ENCODE measurements around the gene OR2F2. TPM values are rescaled to one million over a fixed set of nuclear protein-coding genes. Genes with fewer than 3 reads are reported as not detected.

The OR2F2 gene
- total RNA-seq, 2 experiments from 2014 or later: not detected

DNA sequence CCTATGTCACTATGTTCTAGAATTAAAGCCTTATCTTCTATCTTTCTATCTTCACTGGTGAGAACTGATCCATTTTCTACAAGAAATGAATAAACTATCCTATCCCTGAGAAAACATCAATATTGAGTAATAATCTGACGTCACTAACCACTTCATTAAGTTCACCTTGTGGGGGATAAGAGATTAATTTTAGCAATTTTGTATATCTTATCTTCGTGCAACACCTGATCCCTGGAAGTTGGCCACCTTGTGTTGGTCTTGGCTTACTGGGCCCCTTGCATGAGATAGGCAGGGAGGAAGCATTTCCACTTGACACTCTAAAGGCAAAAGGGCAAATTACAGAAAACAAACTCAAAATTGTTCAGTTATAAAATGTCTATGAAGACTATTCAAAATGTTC, 45.0 kb downstream of the OR2F2 start:
- intact Hi-C loops (cut with micrococcal nuclease): no loop called here
- ATAC-seq (no peak), DNase-seq (no peak)
- no peaks in the 10 kb centered on the region for H3K9me3 Mint-ChIP-seq
- no peaks in the 10 kb centered on the region for H3K4me1 Mint-ChIP-seq (ENCODE audit: low read depth)
- no peak for TF ChIP-seq CTCF (IDR thresholded peaks at IDR 0.05)
- ChIA-PET POLR2A (no interaction called here), CTCF (no interaction called here)
- H3K4me3 Mint-ChIP-seq: no peak overlapping the region
- H3K27ac Mint-ChIP-seq: no peak overlapping the region
- no peaks in the 10 kb centered on the region for H3K36me3 Mint-ChIP-seq (ENCODE audit: low read depth)
- peaks cover 1% of the 10 kb centered on the region for H3K27me3 Mint-ChIP-seq

DNA sequence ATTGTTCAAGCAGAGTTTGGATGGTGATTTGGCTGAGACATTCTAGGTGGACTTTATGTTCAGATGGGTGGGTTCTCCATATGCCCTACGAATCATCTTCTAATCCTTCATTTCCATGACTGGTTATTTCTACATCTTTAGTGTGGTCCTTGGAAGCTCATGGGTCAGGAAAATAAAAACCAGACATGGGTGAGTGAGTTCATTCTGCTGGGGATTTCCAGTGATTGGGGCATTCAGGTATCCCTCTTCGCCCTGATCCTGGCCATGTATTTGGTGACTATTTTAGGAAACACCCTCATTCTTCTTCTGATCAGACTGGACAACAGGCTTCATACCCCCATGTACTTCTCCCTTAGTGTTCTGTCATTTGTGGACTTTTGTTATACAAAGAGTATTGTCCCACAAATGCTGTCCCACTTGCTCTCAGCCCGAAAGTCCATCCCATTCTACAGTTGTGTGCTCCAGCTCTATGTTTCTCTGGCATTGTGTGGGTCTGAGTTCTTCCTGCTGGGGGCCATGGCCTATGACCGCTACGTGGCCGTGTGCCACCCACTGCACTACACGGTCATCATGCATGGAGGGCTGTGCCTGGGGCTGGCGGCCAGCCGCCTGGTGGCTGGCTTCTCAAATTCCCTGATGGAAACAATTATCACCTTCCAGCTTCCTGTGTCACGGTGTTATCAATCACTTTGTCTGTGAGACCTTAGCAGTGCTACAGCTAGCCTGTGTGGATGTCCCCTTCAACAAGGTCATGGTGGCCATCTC, 45.9 kb downstream of the OR2F2 start:
- Mint-ChIP-seq H3K36me3 (ENCODE audit: low read depth) (no peaks in the 10 kb centered on the region), H3K9me3 (no peaks in the 10 kb centered on the region), H3K27me3 (peaks cover 1% of the 10 kb centered on the region), H3K4me3 (no peak overlapping the region), H3K27ac (no peak overlapping the region), H3K4me1 (ENCODE audit: low read depth) (no peaks in the 10 kb centered on the region)
- no peak for ATAC-seq
- DNase-seq: no peak
- ChIA-PET CTCF (no interaction called here), POLR2A (no interaction called here)
- no peak for TF ChIP-seq CTCF (IDR thresholded peaks at IDR 0.05)
- intact Hi-C loops (cut with micrococcal nuclease): no loop called here

DNA sequence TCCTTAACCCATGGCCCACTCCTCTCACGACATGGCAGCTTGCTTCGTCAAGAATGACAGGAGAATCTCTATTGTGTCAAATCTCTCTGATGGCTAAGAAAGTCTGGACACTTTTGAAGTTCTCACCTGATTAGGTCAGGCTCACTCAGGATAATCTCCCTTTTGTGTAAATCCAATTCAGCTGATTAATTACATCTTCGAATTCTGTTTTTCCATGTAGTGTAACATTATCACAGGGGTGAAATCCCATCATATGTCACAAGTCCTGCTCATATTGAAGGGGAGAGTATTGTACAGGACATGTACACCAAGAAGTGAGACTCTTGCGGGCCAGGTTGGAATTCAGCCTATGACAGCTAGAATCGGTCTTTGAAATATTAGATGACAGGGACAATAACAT, 48.9 kb downstream of the OR2F2 start:
- ChIA-PET CTCF (no interaction called here), POLR2A (interaction anchor here (0.5 kb wide), 1 partner anchor 52 kb away, joined by 3 read pairs; no protein-coding TSS in a partner anchor)
- H3K27me3 Mint-ChIP-seq: peaks cover 1% of the 10 kb centered on the region
- no peaks in the 10 kb centered on the region for H3K36me3 Mint-ChIP-seq (ENCODE audit: low read depth)
- ATAC-seq: no peak
- H3K4me3 Mint-ChIP-seq: no peak overlapping the region
- H3K4me1 Mint-ChIP-seq (ENCODE audit: low read depth): peaks cover 7% of the 10 kb centered on the region
- no peaks in the 10 kb centered on the region for H3K9me3 Mint-ChIP-seq
- no peak overlapping the region for H3K27ac Mint-ChIP-seq
- no peak for TF ChIP-seq CTCF (IDR thresholded peaks at IDR 0.05)
- intact Hi-C loops (cut with micrococcal nuclease): no loop called here
- no peak for DNase-seq

Other genes starting within 250 kb of the OR2F2 start
- 1 to 10 TPM; 1.3 to 1.7 TPM for gene CTAGE6, start 177.5 kb upstream of the OR2F2 start, total RNA-seq
- 10 to 100 TPM; 13.8 to 14.7 TPM for gene TCAF1, start 33.1 kb upstream of the OR2F2 start, total RNA-seq
- not detected for gene OR2F1, start 19.6 kb downstream of the OR2F2 start, total RNA-seq
- not detected for gene OR6B1, start 65.1 kb downstream of the OR2F2 start, total RNA-seq
- not detected for gene OR2A5, start 113.7 kb downstream of the OR2F2 start, total RNA-seq
- gene OR2A25, start 134.6 kb downstream of the OR2F2 start, total RNA-seq: not detected
- not detected for gene OR2A12, start 151.0 kb downstream of the OR2F2 start, total RNA-seq
- not detected for gene OR2A2, start 174.3 kb downstream of the OR2F2 start, total RNA-seq
- gene OR2A14, start 187.9 kb downstream of the OR2F2 start, total RNA-seq: not detected
- 1 to 10 TPM in 1 of 2 experiments, under 1 TPM in 1; 0.87 to 1.6 TPM for gene CTAGE4, start 248.2 kb downstream of the OR2F2 start, total RNA-seq